ENCODE results near the gene SHKBP1.
"Not testable (repeated sequence)": the region's sequence is repeated elsewhere in the genome, so short reads cannot be mapped to it uniquely, and the experiment has no call there.

SHKBP1 gene

DNA sequence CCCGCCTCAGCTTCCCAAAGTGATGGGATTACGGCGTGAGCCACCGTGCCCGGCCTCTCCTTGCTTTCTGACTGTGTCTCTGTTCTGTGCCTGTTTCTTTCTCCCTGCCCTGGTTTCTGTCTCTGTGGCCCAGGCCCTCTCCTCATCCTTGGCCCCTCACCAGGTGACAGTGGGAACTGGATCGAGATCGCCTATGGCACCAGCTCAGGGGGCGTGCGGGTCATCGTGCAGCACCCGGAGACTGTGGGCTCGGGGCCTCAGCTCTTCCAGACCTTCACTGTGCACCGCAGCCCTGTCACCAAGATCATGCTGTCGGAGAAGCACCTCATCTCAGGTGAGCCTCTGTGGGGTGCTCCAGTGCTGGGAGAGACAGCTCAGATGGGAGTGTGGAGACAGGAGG is 9.9 kb downstream of the SHKBP1 start:
- DNase-seq: no peak

DNA sequence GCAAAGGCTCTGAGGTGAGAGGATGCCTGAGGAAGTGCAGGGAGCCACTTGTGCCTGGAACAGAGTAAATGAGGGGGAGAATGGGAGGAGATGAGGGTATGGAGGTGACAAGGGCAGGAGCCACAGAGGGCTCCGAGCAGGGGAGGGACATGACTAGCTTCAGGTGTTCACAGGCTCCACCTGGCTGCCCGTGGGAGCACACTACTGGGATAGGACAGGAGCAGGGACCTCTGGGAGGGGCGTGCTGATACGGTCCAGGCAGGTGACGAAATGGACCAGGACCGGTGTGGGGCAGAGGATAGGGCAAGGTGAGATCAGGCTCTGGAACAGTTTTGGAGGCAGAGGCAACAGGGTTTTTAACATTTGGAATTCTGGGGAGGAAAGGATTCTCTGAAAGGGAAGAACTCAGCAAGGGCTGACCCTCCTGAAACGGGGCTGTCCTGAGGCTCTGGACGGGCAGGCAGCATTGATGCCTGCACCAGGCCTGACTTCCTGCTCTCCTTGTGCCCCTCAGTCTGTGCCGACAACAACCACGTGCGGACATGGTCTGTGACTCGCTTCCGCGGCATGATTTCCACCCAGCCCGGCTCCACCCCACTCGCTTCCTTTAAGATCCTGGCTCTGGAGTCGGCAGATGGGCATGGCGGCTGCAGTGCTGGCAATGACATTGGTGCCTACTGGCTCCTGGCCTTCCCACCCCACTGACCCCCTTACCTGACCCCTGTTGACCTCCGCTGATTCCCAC is 11.6 kb downstream of the SHKBP1 start:
- DNase-seq: no peak

DNA sequence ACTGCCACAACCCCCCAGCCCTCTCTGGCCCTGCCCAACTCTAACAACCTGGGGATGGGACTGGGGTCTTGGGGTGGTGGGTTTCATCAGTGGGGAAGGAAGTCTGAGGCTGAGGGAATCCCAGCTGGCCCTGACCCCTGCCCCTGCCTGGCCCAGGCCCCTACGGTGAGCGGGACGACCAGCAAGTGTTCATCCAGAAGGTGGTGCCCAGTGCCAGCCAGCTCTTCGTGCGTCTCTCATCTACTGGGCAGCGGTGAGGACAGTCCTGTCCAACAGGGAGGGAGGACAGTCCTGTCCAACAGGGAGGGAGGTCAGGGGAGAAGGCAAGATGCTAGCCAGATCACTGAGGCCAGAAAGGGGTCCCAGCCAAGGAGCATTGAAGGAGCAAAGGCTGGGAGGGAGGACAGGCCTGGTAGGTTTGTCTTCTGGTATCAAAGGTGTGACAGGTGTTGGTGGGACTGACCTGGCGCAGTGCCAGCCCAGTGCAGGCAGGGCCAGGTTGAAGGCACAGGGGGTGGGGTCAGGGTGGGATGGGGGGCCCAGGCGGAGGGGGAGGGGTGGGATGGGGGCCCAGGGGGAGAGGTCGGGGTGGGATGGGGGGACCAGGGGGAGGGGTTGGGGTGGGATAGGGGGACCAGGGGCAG is 12.4 kb downstream of the SHKBP1 start:
- DNase-seq: no peak

DNA sequence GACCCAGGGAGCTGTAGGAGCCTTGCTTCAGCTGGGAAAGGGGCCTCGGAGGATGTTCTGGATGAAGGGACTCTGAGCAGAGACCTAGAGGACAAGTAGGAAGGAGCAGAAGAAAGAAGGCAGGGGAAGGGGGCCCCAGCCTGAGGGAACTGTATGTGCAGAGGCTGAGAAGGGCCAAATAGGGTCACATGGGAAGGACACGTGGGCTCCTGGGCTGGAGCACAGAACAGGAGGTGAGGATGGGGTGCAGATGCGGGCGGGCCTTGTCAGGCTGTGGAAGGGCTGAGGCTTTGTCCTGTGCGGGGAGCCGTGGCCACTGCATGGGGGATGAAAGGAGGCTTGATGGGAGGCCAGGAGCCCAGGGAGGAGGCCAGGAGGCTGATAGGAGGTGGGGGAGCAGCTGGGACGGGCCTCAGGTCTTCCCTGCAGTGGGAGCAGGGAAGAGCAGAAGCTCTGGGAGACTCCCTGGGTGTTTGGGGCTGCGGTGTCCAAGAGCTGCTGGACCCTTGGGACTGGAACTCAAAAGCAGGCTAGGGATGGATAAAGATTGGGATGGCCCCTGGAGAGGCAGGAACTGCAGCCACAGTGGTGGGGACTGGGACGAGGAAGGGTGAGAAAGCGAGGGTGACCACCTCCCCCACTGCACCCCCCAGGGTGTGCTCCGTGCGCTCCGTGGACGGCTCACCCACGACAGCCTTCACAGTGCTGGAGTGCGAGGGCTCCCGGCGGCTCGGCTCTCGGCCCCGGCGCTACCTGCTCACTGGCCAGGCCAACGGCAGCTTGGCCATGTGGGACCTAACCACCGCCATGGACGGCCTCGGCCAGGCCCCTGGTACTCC is 13.1 kb downstream of the SHKBP1 start:
- no peak for DNase-seq

DNA sequence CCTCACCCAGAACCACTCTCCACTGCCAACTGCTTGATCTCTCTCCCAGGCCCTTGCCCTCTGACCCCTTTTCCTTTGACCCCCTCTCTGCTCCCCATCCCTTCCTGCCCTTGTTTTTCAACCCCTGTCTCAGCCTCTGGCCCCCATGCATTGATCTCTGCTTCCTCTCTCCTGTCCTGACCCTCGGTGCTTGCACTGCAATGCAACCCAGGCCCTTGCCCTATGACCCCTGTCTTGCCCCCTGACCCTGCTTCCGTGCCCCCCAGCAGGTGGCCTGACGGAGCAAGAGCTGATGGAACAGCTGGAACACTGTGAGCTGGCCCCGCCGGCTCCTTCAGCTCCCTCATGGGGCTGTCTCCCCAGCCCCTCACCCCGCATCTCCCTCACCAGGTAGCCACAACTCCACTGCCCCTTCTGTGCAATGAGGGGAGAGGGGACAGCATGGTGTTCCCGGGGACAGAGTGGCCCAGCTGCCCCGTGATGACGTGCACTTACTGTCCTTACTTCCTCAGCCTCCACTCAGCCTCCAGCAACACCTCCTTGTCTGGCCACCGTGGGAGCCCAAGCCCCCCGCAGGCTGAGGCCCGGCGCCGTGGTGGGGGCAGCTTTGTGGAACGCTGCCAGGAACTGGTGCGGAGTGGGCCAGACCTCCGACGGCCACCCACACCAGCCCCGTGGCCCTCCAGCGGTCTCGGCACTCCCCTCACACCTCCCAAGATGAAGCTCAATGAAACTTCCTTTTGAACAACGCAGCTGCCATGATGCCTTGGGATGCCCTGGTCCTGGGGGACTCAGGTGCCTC is 14.0 kb downstream of the SHKBP1 start:
- no peak for DNase-seq

DNA sequence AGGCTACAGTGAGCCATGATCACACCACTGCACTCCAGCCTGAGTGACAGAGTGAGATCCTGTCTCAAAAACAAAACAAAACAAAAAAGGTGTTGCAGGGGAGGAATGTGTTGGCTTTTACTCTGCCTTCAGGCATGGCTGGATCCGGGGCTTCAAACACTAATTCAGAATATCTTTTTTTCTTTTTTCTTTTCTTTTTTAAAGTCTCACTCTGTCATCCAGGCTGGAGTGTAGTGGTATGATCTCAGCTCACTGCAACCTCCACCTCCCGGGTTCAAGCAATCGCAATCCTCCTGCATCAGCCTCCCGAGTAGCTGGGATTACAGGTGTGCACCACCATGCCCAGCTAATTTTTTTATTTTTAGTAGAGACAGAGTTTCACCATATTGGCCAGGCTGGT is 15.1 kb downstream of the SHKBP1 start:
- DNase-seq: not testable (repeated sequence)

DNA sequence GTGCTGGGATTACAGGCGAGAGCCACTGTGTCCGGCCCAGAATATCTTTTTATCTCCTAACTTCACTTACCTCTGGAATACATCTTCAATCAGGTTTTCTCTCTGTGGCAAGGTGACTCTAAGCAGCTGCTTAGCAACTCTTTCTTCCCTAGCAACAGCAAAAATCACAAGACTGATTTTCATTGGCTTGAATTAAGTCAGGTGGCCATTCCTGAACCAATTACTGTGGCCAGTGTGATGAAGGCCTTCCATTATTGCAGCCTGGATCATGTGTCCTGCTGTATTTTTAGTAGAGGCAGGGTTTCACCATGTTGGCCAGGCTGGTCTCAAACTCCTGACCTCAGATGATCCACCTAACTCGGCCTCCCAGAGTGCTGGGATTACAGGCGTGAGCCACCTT is 15.5 kb downstream of the SHKBP1 start:
- DNase-seq: peak; percentile 42

DNA sequence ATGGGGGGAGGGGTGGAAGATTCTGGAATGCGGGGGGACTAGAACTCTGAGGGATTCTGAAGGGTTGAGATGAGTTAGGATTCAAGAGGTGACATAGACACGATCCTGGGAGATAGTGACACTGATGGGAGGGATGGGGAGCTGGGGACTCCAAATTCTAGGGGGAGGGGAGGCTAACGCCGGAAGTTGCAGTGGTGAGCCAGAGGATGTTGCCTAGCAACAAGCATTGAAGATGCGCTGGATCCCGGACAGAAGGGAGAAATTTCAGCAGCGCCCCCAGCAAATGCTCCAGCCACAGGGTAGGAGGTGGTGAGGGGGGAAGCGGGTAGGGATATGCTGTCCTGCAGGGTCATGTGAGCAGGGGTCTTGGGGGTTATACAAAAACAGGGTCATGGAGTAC is 17.6 kb downstream of the SHKBP1 start:
- peak; percentile 29 for DNase-seq

DNA sequence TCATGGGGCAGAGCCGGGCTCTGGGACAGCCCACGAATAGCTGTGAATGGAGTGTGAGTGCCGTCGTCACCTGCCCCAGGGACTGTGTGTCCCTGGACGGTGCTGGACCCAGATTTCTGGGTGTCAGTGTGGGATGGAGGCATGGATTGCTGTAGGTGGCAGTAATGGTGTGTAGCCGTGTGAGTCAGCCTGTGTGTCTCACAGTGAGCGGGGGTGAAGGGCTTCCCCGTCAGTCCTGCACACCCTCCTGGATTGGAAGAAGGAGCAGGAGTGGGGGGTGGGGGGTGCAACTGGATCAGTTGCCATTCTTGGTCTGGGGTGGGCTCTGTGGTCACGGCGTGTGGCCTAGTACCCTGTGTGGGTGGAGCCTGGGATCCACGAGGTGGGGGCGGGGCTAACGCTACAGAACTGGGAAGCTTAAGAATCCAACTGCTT is 18.0 kb downstream of the SHKBP1 start:
- DNase-seq: no peak

DNA sequence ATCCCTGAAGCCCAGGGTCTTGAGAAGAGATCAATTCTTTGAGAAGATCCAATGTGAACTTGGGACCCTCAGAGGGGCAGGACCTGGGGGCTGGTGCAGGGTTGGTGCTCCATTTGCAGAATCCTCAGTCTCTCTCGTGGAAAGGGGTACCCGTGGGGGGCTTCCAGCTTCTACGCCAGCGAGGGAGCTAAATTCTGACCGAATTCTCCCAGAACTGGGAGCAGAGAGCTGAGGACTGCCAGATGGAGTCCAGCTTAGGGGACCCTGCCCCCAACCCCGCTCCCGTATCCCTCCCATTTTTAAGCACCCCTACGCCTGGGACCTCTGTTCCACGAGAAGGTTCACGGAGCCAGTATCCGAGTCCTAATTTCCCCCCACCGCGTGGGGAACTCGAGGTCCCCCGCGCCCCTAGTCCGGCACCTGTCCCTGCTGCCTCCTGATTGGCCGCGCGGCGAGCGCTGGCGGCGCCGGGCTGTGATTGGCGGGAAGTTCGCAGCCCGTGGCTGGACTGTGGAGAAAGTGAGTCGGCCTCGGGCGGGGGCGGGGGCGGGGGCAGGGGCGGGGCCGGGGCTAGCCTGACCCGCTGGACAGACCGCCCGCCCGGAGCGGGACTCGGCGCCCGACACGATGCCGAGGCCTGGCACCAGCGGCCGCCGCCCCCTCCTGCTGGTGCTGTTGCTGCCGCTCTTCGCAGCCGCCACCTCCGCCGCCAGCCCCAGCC is 20.1 kb downstream of the SHKBP1 start:
- no peak for DNase-seq

DNA sequence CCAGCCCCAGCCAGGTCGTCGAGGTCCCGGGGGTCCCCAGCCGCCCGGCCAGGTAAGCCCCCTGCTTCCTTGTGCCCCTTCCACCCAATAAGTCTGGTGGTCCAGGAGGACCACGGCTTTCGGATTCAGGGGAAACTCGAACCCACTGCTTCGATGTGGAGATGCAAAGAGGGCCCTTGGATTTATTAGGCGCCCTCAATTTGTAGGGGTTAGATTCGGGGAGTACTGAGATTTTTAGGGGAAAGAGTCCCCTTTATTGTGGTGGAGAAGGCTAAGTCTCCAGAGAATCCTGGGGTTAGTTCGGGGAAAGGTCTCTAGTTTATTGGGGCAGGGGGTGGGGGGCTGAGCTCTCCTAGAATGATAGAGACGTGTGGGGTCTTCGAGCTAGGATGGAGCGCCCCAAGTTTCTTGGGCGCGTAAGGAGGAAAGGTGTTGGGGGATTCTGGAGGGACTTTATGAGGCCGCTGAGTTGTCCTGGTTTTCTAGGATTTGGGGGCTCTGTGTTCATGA is 20.7 kb downstream of the SHKBP1 start:
- no peak for DNase-seq

DNA sequence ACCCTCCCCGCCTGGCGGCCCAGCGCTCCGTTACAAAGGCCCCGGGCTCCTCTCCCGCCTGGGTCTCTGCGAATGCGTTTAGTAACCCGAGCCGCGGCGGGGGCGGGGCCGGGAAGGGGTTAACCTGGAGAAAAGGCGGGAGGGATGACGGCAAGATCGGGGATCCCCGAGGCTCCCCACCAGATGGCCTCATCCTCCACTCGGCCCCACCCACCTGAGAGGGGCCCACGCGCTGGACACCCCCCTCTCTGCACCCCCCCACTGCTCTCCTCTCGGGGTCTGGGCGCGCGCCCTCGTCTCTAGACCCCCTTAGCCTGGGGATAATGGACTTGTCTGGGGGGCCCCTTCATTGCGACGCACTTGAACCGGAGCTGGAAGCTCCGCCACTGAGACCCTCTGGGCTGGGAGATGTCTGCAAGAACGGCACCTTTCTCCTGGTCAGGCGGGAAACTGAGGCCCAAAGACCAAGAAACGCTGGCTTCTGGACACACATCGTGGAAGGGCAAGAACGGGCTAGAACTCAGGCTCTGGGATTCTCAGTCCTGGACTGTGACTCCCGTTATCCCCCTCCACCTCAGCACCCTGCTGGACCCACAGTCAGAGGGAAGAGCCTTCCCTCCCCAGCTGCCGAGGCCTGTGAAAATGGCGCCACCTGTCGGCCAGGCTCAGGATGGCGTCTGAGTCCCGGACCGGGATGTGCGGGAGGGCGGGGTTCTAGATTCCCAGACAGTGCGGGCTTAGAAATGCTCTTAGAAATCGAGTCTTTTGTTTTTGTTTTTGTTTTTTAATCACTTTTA is 21.6 kb downstream of the SHKBP1 start:
- peak; percentile 84 for DNase-seq

DNA sequence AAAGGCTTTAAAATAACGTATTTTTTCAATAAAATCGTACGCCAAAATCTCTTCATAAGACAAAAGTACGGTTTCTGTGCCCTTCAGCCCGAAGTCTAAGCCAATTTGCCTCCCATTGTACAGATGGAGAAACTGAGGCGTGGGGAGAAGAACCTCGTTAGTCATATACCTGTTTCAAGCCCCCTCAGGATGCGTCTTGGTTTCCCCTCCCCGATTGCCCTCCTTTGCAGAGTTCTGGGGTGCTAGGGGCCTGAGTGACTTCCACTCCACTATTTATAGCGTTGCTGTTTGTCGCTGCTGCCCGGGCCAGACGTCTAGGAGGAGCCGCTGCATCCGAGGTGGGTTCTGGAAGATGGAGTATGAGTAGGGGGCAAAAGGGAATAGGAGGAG is 22.2 kb downstream of the SHKBP1 start:
- DNase-seq: no peak

DNA sequence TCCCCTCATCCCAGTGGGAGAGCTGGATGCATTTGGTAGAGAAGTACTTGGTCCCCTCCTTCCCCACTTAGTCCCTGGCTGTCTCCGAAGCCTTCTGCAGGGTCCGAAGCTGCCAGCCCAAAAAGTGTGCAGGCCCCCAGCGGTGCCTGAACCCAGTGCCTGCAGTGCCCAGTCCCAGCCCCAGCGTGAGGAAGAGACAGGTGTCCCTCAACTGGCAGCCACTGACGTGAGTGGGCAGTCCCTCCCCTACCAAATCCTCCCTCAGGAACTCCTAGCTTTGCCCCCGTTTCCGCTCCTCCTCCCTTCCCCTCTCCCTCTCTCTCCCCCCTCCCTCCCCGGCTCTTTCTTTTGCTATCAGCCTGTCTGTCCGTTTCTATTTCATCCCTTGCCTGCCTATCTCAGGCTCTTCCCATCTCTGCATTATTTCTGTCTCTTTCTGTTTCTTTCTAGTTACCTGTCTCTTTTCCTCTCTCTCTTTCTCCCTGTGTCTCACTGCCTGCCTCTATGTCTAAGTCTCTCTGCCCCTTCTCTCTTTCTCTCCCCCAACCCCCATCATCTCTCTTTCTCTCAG is 22.7 kb downstream of the SHKBP1 start:
- DNase-seq: peak; percentile 42

DNA sequence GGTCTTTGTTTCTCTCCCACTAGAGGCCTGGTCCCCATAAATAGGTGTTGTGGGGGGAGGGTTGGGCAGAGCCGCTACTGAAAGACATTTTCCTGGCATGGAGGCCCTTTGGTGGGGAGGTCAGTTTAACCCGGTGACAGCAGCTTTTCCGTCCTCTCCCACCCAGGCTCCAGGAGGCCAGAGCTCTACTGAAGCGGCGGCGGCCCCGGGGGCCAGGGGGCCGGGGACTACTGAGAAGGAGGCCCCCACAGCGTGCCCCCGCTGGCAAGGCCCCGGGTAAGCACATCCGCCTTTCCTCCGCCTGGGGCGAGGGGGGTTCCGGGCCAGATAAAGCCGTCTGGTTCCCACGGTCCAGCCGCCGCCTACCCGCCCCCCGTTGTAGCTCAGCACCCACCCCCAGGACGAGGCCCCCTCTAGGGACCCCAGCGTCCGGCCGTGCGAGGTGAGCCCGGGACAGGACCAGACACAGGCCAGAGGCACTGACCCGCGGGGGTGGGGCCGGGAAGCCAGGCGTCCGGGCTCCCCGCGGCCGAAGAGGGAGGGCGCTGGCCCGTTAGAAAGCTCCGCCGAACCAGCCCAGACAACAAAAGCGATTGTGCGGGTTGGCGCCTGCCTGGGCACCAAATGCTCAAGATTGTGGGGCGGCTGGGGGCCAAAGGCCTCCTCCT is 23.4 kb downstream of the SHKBP1 start:
- no peak for DNase-seq

DNA sequence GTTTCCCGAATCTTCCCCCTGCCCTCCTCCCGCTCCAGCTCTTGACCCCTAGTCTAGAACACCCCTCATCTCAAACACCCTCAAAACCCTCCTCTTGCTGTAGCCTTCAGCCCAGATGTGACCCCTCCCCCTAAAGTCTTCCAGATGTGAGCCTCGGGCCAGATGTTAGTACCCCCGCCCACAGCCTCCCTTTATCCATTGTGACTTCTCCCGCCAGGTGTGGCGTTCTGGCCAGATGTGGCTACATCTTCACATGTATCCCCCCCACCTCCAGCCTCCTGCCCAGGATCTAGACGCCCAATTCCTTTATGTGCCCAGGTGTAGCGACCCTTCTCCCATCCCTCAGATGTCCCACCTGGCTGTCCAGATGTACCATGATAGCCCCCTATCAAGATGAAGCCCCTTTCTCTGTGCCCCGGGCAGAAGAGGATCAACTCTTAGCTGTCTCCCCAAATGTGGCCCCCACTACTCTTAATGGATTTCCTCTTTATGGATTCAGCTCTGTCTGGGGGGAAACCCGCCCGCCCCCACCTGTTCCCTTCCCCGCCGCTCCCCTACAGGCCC is 24.0 kb downstream of the SHKBP1 start:
- no peak for DNase-seq

DNA sequence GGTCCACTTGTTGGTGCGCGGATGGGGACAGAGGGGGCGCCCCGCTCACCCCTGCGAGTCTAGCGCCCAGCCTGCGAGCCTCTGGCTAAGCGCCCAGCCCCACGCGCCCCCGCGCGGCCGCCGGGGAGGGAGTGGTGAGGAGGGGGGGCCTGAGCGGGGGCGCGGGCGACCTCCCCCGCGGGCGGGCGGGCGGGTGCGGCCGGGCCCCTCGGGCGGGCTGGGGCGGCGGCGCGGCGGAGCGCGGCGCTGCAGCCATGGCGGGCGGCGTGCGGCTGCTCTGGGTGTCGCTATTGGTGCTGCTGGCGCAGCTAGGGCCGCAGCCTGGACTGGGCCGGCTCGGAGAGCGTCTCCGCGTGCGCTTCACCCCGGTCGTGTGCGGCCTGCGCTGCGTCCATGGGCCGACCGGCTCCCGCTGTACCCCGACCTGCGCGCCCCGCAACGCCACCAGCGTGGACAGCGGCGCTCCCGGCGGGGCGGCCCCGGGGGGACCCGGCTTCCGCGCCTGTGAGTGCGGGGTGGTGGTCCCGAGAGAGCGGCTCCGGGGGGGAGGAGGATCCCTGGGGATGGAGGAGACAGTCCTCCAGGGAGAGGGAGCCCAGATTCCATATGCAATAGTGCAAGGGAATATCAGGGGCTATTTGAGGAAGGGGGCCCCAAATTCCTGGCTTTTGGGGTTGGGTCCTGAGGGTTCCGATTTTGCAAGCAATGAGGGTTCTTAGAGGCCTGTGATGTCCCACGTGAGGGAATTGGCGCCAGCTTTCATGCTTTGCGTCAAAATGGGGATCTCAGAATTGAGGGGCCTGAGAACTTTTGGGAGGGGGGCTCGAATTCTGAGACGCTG is 24.7 kb downstream of the SHKBP1 start, which contains the start of gene LTBP4:
LTBP4 (plus strand) TSS at position 236 of the 841 bp plus-strand sequence; CDS start at position 255, 19 bp downstream.
- peak; percentile 56 for DNase-seq

DNA sequence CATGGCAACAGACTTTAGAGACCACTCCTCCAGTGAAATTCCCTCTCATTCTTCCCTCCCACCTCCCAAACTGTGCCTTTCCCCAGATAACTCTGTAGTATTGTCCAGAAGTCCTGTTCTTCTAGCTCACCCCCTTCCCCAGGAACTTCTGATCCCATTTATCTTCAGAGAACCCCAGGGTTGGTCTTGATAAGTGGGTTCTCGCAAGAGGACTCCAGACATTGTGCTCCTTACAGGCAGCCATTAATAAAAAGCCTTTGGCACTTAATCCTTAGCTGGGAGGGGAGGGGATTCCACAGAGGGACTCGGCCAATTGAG is 26.4 kb downstream of the SHKBP1 start:
- no peak for DNase-seq

Data from CD4-positive, alpha-beta T cell treated with Interleukin-12 subunit alpha and Interleukin-12 subunit beta, for 1 hour (primary cell).